Stimulated activated CD4-positive, alpha-beta T cell treated with anti-CD3 and anti-CD28 coated beads, TNF-alpha, amount 100 ng/mL, for 48 hours (primary cell): ENCODE measurements around the gene PALM.
"Not testable (repeated sequence)": the region's sequence is repeated elsewhere in the genome, so short reads cannot be mapped to it uniquely, and the experiment has no call there.

Experiments used
- DNase-seq, 3 donors: peaks; one replicate each; pipeline ENCODE4 v3.0.0-alpha.2; 2020; ENCODE audit warnings: low read depth in 3 of 3

The PALM gene

DNA sequence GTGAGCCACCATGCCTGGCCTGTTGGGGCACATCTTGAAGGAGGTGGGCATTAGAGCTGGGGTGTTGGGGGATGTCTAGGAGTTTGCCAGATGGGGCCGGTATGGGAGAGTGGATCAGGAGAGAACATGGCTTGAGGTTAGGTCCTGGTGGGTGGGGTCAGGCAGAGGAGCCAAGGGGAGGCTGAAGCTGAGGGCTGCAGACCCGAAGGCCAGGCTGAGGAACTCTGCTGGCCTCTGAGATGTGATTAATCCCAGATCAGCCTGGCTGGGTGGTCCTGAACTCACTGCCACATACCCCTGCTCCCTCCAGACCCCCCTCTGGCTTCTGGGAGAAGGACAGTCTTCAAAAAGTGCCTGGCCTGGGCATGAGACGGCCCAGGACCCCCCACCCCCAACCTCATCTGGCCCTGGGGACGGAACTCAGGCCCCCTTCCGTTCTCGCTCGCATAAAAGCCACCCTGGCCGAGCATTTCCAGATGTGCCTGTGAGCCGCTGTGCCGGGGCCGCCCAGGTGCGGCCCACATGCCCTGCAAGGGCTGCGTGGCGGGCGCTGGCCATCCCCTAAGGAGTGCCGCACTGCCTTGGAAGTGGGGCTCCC, 29.8 kb upstream of the PALM start:
- DNase-seq = no peak

DNA sequence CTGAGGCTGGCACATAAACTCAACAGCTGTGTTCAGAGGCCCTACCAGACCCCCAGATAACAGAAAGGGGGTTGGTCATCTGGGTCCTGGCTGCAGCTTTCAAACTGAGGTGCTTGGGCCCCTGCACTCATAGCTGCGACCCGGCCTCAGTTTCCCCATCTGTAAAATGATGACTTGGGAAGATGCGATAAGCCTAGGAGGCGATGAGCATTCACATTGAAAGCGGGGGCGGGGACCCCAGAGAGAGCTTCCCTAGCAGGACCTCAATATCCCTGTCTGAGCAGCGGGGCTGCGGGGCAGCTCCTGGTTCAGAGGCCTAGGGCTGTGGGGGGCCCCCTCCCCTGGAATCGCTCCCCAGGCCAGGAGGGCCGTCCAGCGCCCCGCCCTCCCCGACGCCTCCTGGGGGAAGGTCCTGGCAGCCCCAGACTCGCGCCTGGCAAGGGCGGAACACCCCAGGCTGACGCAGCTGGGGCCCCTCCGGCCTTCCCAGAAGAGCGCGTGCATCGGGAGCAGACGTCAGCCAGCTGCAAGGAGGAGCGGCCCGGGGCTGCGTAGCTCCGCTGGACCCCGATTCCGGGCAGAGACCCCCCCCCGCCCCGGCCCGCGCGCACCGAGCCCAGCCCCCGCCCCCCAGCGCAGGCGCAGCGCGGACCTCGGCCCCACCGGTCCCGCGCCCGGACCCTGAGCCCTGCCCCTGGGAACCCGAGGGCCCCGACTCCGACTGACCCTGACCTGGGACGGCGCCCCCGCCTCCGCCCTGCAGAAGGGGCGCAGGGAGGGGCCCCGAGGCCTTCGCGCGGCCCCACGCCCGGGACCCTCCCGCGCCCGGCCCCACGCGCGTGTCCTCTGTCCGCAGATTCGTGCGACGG, 29.1 kb upstream of the PALM start:
- no peak for DNase-seq

DNA sequence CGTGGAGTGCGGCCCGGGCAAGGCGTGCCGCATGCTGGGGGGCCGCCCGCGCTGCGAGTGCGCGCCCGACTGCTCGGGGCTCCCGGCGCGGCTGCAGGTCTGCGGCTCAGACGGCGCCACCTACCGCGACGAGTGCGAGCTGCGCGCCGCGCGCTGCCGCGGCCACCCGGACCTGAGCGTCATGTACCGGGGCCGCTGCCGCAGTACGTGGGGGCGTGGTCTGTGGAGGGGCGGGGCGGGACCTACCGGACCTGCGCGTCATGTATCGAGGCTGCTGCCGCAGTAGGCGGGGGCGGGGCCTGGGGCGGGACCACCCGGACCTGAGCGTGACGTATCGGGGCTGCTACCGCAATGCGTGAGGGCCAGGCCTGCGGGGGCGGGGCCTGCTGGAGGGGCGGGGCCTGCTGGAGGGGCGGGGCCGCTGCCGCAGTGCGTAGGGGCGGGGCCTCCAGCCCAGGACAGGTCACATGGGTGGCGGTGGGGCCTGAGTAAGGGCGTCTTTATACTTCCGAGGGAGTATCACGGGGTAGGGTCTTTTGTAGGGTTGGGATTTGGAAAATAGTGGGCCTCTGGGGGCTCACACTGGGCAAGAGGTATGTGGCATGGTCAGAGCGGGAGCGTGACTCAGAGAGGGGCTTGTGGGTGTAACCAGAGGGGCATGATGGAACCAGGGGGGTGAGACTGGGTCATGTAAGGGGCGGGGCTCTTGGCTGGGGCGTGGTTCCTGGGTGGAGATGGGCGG, 28.3 kb upstream of the PALM start:
- peak; percentile 99 to 100 (median 100) for DNase-seq

DNA sequence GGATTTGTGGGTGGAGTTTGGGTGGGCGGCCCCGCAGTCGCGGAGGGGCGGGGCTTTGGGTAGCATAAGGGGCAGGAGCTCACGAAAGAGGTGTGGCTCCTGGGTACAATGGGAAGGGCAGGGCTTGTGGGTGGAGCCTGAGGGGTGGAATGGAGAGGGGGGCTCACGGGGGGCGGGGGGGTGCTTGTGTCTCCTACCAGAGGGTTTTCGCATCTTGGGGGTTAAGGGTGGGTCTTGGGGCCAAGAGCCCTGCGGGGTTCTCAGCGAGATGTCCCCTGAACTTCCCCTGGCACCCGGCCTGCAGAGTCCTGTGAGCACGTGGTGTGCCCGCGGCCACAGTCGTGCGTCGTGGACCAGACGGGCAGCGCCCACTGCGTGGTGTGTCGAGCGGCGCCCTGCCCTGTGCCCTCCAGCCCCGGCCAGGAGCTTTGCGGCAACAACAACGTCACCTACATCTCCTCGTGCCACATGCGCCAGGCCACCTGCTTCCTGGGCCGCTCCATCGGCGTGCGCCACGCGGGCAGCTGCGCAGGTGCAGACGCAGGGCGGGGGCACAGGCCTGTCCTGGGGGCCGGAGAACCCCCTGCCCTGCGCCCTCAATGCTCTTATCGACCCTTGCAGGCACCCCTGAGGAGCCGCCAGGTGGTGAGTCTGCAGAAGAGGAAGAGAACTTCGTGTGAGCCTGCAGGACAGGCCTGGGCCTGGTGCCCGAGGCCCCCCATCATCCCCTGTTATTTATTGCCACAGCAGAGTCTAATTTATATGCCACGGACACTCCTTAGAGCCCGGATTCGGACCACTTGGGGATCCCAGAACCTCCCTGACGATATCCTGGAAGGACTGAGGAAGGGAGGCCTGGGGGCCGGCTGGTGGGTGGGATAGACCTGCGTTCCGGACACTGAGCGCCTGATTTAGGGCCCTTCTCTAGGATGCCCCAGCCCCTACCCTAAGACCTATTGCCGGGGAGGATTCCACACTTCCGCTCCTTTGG, 27.4 kb upstream of the PALM start:
- peak; percentile 93 to 98 (median 94) for DNase-seq

DNA sequence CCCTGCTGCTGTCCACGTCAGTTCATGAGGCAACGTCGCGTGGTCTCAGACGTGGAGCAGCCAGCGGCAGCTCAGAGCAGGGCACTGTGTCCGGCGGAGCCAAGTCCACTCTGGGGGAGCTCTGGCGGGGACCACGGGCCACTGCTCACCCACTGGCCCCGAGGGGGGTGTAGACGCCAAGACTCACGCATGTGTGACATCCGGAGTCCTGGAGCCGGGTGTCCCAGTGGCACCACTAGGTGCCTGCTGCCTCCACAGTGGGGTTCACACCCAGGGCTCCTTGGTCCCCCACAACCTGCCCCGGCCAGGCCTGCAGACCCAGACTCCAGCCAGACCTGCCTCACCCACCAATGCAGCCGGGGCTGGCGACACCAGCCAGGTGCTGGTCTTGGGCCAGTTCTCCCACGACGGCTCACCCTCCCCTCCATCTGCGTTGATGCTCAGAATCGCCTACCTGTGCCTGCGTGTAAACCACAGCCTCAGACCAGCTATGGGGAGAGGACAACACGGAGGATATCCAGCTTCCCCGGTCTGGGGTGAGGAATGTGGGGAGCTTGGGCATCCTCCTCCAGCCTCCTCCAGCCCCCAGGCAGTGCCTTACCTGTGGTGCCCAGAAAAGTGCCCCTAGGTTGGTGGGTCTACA, 25.9 kb upstream of the PALM start:
- no peak for DNase-seq

DNA sequence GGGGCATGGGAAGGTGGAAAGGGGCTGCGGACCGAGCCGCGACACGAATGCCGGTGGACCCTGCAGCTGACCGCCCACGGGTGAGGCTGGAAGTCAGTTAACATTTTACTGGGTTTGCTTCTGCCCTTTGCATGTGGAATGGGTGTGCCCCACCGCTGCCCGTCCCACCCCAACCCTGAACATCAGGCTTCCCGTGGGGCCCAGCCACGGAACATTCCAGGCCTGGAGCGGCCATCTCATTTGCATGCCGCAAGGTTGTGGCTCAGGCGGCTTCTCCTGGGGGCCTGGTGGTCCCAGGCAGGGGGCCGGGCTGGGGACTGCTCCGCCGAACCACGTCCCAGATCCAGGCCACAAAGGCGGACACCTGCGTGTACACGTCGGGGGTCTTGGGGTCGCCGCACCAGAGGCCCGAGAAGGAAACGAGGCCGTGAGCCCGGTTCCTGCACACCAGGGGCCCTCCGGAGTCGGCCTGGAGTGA, 23.2 kb upstream of the PALM start:
- DNase-seq = no peak

DNA sequence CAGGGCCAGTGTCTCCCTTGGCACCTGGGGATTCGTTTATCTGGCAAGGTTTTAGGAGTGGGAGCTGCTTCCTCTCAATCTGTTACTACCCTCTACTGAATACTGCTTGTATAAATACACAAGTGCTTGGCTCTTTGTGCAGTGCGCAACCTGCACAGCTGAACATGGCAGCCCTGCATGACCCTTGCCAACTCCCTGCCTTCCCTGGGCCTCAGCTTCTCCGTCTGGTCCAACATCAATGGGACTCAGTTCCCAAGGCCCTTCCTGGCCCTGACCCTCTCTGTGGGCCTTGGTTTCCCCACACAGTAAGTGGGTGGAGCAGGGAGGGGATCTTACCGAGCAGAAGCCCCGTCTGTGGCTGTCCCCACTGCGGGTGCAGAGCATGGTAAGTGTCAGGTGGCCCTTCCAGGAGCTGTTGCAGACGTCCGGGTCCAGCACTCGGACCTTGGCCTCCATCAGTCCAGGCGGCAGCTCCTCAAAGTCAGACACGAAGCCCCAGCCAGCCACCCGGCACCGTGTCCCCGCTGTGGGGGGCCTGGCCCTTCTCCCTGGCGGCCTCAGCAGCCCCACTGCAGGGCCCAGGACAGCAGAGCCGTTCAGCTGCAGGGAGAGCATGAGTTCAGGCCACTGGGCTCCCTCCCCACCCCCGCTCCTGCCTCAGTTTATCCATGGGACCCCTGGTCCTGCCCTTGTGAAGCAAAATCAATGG, 22.0 kb upstream of the PALM start:
- no peak for DNase-seq

DNA sequence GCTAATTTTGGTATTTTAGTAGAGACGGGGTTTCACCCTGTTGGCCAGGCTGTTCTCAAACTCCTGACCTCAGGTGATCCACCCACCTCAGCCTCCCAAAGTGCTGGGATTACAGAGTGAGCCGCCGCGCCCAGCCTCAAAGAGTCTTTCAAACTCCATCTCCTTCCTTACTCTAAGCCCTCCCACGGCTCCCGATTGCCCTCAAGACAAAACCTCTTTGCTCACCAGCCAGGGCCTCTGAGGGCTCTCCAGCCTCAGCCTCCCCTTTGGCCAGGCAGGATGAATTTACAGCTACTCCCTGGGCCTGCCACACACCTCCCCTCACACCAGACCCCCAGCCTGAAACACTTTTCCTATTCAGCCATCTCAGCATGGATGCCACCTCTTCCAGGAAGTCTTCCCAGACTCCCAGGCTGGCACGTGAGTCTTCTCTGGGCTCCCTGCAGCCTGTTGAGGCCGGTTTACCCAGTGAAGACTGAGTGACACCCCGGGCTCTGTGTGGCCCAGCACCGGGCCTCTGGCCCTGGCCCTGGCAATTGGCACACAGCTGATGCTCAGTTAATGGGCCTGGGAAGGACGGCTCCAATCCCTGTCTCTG, 21.1 kb upstream of the PALM start:
- DNase-seq = no peak

DNA sequence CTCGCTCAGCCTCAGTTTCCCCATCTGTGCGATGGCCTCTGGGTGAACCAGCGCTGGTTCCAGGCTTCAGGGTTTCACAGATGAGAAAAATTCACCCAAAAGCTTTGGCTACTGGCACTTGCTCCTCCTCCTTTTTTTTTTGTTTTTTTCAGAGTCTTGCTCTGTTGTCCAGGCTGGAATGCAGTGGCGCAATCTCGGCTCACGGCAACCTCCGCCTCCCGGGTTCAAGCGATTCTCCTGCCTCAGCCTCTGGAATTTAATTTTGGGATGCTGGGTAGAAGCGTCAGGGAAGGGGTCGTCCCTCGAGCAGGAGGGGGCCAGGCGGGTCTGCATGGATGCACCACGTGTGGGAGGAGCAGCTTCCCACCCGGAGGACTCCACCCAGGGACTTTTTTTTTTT, 20.5 kb upstream of the PALM start:
- no peak for DNase-seq

DNA sequence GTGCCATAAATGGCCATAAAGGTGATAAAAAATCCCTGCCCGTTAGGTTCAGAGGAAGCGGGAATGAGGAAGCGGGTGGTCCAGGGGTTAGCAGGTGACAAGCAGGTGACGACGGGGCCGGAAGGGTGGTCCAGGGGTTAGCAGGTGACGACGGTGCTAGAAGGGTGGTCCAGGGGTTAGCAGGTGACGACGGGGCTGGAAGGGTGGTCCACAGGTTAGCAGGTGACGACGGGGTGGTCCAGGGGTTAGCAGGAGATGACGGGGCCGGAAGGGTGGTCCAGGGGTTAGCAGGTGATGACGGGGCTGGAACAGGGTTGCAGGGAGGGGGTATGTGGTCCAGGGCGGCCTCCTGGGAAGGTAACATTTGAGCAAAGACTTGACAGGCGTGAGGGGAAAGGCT, 19.7 kb upstream of the PALM start:
- no peak for DNase-seq

DNA sequence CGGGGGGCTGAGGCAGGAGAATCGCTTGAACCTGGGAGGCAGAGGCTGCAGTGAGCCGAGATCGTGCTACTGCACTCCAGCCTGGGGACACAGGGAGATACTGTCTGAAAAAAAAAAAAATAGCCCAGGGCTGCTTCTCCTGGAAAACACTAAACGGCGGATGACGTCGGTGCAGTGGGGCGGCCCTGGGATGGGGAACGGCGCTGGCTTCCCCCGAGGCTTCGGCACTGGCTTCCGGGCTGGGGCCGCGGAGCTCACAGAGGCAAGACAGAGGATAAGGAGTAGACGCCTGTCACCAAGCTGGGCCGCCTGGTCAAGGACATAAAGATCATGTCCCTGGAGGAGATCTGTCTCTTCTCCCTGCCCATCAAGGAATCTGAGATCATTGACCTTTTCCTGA, 18.5 kb upstream of the PALM start:
- DNase-seq = no peak

DNA sequence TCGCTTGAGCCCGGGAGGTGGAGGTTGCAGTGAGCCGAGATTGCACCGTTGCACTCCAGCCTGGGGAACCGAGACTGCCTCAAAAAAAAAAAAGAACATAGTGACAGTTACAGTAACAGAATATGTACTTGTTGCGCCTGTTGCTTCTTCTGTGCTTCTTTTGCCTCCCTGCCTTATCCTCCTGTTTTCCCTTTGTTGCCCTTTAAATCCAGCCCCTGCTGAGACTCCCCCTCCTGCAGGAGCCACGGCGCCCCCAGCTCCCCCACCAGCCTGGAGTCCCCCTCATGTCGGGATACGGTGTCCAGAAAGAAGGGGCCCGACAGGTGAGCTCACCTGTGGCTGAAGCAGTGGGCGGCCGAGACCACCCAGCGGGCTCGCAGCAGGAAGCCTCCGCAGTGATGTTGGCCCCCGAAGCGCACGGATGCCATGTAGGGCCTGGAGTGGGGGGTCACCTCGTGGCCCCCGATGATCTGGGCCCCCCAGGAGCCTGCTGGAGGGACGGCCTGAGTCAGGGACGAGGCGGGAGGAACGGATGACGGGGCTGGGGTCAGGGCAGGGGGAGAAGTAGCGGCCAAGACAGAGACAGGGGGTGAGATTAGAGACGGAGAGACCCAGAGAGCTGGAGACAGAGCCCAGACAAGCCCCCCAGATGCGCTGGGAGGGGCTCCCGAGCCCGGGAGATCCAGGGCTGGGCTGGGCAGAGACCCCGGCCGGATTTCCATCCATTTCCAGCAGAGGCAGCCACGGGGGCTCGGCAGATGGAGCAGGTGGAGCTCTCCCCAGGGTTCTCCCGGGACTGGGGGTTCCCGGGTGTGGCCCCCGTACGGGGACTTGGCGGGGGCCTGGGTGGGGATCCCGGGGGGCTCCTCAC, 14.0 kb upstream of the PALM start:
- DNase-seq = no peak

DNA sequence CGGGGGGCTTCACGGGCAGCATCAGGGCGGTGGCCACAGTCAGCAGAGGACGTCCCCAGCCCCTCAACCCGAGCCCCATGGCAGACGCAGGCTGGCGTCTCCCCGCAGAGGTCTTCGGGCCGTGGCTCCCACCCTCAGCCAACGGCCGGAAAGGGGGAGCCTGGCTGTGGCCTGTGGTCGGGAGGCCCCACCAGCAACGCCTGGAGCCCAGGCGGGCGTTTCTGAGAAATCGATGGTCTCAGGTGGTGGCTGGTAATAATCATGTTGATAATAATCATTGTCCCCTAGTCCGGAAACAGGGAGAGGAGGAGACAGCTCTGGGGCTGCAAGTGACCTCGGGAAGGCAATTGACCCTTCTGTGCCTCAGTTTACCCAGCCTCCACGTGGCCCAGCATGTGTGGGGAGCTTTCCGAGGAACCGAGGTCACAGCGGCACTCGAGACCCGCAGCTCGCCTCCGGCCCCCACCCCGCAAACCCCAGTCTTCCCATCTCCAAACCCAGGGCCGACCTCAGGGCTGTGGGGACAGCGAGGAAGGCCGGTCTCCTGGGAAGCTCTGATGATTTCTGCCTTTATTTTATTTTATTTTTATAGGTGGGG, 13.3 kb upstream of the PALM start, which contains the start of gene PRSS57:
TSS of gene PRSS57 (minus strand) at position 101 of the 598 bp plus-strand sequence. CDS start at position 79, 22 bp downstream.
- no peak for DNase-seq

DNA sequence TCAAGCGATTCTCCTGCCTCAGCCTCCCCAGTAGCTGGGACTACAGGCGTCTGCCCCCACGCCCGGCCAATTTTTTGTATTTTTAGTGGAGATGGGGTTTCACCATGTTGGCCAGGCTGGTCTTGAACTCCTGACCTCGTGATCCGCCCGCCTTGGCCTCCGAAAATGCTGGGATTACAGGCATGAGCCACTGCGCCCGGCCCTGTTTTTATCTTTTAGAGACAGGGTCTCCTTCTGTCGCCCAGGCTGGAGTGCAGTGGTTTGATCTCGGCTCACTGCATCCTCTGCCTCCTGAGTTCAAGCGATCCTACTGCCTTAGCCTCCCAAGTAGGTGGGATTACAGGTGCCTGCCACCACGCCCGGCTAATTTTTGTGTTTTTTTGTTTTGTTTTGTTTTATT, 10.2 kb upstream of the PALM start:
- not testable (repeated sequence) for DNase-seq

DNA sequence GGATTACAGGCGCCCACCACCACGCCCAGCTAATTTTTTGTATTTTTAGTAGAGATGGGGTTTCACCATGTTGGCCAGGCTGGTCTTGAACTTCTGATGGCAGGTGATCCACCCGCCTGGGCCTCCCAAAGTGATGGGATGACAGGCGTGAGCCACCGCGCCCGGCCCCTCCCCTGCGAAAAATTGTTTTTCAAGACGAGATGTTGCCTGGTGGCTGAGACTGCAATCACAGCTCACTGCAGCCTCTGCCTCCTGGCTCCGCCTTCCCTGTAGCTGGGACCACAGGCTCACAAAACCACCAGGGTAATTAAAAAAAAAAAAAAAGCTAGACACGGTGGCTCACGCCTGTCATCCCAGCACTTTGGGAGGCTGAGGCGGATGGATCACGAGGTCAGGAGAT, 8.8 kb upstream of the PALM start:
- DNase-seq = not testable (repeated sequence)

DNA sequence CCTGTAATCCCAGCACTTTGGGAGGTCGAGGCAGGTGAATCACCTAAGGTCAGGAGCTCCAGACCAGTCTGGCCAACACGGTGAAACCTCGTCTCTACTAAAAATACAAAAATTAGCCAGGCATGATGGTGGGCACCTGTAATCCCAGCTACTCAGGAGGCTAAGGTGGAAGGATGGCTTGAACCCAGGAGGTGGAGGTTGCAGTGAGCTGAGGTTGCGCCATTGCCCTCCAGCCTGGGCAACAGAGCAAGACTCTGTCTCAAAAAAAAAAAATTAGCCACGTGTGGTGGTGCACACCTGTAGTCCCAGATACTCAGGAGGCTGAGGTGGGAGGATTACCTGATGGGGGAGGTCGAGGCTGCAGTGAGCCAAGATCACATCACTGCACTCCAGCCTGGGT, 5.9 kb upstream of the PALM start:
- not testable (repeated sequence) for DNase-seq

DNA sequence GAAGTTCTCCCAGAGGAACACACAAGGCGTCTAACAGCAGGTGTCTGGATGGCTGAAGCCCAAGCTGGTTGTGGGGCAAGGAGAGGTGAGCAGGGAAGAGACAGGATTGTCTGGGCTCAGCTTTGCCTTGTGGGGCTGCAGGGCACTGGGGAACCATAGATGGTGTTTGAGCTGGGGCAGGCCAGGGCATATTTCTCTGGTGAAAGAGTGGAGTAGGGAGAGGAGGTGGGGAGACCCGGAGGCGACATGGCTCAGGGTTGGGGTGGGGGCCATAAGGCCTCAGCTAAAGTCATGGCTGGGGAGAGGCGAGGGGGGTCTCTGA, 5.4 kb upstream of the PALM start:
- DNase-seq = no peak

DNA sequence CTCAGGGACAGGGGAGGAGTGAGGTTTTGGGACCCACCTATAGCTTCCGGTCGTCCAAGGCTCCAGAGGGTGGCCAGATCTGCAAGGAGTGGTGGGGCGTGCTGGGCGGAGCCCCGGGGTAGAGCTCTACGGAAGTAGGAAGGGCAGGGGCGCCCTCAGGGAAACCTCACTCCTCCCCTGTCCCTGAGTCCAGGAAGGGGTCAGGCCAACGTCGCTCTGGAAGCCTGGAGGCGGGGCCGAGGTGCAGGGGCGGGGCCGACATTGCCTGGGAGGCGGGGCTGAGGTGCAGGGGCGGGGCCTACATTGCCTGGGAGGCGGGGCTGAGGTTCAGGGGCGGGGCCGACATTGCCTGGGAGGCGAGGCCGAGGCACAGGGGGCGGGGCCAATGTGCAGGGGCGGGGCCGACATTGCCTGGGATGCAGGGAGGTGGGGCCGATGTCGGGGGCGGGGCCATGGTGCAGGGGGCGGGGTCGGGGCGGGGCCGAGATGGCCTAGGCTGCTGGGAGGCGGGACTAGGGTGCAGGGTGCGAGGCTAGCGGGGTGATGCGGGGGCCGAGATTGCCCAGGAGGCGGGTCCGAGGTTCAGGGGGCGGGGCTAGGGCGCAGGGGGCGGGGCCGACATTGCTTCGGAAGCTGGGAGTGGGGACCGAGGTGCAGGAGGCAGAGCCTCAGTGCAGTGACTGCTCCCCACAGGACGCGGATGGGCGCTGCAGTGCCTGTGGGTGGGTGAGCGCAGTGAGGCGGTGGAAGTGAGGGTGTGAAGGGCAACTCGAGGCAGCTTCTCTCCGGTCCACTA, 4.9 kb upstream of the PALM start:
- peak; percentile 44 to 76 (median 68) for DNase-seq
